IPS-NIHi11 (cell line): Measurements from ENCODE around the gene MTMR11.

ENCODE experiments used
- DNase-seq: peaks from one replicate; pipeline ENCODE4 v3.0.0; 2012; ENCODE audit warnings: mixed read lengths, low spot score

Gene MTMR11

DNA sequence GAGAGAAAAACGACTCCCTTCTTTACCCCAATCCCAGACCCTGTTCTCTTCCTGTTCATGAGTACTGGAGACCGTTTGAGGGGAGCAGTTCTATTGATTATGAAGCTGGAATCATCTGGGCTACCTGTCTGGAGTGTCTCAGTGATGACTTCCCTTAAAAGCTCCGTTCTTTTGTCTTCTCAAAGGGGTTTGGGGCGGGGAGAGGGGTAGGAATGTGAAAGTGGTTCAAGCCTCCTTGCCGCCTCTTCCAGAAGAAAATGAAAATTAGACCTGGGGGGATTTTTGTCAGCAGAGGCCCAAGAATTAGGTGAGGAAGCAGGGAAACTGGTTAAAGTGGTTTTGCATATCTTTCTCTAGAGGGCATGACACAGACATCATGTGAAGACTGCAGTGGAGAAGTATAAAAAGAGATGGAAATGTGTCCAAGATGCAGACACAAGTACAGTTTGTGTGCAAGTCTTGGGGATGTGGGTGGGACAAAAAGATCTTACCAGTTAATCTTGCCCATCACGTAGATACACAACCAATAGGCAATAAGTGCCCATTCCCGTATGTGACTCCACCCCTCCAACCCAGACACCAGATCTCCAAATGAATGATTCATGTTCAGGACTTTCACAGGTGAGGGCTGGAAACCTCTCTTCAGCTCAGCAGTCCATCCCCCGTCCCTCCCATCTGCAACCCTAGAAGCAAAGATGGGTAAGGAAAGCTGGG lies 470 bp upstream of the MTMR11 start:
- peak; percentile 56 for DNase-seq

DNA sequence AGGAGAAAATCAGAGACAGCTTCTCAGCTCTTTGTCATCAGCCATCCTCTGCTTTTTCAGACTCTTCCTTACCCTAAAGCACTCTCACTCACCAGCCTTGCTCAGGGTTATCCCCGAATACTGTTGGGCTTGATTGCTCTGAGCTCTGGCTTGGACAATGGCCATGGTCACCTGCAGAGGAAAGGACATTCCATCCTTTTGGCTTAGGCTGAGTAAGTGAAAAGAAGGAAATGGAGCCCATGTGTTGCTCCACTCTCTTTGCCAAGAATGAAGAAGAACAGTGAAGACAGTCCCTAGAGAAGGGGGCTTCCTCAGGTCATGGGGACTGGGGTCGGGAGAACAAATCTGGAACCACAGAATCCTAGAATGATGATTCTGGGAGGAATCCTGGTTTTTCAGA lies 2.3 kb downstream of the MTMR11 start:
- DNase-seq = no peak

DNA sequence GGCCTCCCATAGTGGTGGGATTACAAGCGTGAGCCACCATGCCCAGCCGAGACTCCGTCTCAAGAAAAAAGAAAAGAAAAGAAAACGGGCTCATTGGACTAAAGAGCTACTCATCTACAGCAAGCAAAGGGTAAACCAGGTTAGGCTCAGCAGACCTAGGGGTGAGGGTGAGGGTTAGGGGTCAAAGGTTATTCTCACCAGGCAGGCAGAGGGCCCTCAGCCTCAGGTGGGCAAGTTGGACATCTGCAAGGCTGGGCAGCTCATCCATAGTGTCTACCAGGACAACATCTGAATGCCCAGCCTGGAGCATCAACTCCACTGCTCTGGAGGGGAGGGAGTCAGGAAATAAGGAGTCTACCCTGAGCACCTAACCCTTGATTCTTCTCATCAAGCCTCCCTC lies 3.5 kb downstream of the MTMR11 start:
- no peak for DNase-seq

DNA sequence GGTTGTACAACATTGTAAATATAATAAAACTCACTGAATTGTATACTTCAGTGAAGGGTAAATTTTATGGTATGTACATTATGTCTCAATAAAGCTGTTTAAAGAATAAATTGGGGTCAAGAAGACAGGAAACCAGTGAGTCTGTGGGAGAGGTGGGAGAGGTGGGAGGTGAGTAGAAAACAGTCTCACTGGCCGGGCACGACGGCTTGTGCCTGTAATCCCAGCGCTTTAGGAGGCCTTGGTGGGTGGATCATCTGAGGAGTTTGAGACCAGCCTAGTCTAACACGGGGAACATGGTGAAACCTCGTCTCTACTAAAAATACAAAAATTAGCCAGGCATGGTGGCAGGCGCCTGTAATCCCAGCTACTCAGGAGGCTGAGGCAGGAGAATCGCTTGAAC lies 4.2 kb downstream of the MTMR11 start:
- no peak for DNase-seq

DNA sequence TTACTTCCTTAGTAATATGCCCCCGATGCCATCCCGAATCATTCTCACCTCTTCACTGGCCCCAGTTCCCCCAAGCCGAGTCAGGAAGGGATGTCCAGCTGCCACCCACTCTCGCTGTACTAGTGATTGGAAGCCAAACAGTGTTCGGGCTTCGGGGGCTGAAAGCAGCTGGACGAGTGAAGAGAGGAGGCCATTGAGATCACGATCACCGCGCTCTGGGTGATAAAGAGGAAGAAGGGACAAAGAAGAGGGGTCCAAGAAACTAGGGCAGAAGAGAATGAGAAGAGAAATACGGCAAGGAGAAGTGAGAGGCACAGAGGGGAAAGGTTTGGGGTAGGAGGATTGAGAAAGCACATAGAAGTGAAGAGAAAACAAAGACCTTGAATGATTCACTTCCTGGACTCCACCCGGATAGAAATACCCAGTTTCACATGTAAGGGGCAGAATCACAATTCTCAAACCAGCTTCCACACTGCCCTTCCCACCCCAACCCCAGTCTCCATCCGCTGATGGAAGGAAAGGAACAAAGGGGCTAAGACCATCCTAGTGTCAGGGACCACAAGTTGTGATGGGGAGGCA lies 5.4 kb downstream of the MTMR11 start:
- no peak for DNase-seq

DNA sequence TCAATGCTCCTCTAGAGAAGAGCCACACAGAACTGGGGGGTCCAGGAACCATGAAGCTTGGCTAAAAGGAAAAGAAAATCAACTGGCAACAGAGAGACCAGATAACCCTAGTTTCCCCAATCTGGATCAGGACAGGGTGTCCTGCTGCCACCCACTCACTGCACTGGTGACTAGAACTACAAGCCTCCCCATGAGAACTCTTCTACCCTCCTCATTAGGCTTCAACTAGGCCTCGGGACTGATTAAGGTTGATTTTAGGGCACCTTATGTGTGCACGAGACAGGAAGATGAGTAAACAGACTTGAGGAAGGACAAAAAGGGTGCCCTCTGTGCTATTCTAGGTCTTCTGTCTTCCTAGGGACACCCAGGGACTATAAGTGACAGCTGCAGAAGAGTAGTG lies 6.8 kb downstream of the MTMR11 start:
- DNase-seq = no peak

DNA sequence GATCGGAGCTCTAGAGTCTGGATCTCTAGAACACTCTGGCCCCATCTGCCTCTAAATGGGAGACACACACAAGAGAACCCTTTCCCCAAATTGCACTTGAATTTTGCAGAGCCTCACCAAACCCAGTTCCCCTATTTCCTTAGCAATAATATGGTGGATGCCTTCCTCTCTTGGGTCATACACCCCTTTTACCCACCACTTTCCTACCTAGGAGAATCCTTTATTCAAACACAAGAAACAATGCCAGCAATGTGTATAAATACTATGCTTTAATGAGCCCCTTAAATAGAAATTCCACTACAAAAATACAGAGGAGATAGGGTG lies 8.3 kb downstream of the MTMR11 start:
- no peak for DNase-seq

DNA sequence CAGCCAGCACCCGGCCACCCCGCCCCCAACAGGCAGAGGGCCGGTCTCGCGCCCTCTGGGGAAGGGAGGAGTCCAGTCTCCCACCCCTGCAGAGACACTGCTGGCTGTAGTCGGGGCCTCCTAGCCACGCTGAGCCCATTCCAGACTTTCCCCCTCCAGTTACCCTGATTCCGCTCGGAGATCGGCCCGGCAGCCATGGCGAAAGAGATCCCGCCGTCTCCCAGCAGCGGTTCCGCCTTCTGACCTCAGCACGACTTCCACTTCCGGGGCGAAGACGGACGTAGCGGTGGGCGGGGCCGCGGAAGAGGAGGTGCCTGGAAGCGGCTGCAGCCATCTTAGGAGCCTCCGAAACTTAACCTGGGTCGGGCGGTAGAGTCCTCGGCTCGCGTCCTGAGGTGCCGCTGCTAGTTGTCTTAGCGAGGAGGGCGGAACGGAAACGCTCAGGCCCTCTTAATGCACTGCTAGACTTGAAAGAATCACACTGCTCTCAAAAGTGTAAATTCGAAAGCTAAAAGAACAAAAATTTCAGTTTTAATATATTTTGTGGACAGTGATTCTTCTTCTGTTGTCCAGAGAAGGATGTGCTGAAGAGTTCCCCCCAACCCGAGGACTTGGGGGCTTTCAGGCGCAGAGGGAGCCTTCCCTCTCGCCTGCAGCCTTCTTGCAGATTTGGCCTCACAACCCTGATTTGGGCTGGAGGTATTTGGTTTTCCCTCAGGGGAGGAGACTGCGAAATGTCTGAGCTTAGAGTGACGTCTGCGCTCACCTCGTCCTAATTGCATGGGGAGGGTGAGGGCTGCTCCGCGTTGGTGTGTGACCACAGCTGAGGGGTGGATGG lies 8.9 kb downstream of the MTMR11 start, which contains the start of gene SF3B4:
Gene SF3B4 (minus strand): TSS at position 241 of the 838 bp plus-strand sequence. CDS start 44 bp downstream, at position 197.
- DNase-seq = peak; percentile 90

DNA sequence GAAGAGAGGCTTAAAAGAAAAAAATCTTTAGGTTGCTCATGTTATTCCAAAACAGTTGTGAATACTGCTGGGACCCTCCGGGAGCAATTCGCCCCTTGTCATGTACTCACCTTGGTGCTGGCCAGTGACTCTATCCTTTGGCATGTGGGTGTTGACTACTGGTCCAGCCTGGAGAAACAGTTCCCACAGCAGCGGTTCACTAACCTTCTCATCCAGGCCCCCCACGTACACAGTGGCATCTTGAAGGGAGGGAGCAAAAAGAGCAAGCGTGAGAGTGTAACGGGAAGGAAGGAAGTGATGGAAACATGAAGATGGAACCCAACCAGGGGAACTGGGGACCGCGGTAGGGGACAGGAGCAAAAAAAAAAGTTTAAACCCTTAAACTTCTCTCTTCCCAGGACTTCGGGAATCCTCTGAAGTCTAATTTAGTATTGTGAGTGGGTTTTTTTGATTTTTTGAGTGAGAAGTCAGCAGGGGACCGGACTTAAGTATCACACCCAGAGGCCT lies 9.6 kb downstream of the MTMR11 start:
- no peak for DNase-seq

DNA sequence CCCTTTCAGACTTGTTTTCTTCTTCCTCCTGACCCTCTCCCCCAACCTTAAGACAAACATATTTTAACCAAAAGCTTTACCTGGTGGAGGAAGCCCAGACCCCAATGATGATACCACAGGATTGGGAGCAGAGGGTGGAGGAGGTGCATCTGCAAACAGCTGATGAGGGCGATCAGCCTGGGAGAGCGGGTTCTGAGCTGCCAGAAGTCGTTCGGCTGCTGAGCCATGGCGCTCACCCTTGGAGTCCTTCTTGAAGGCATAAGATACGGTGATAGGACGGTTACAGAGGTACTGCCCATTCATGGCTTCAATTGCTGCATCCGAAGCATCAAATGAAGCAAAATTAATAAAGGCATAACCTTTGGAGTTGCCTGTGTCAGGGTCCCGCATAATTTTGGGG lies 10.4 kb downstream of the MTMR11 start:
- no peak for DNase-seq

DNA sequence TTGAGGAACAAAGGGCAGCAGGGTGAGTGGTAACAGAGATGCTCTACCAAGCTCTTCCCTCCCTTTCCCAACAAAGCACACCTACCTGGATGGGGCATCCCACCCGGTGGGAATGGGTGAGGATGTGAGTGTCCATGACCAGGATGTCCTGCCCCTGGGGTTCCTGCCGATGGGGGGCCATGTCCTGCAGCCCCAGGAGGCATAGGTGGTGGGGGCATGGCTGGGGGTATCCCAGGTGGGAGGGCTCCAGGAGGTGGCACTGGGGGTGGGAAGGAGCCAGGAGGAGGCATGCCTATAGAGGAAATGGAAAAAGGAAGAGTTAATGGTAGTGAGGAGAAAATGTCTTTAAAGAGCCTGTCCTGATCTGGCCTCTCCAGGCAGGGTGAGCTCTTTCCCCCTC lies 10.9 kb downstream of the MTMR11 start:
- DNase-seq = no peak

DNA sequence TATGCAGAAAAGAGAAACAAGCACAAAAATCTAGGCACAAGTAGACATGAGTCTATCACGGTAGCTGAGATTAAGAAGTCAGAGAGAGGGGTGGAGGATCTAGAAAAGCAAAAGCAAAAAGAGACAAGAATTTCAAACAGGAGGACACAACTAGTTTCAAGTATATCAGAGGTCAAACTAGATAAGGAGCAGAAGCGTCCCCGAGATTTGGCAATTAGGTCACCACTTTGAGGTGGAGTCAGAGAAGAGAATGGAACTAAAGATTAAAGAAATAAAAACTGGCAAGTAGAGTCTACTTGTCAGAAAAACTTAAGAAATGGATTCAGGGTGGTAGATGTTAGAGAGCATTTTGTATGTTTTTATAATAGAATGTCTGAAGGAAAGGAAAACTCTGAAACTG lies 11.3 kb downstream of the MTMR11 start:
- DNase-seq = no peak

DNA sequence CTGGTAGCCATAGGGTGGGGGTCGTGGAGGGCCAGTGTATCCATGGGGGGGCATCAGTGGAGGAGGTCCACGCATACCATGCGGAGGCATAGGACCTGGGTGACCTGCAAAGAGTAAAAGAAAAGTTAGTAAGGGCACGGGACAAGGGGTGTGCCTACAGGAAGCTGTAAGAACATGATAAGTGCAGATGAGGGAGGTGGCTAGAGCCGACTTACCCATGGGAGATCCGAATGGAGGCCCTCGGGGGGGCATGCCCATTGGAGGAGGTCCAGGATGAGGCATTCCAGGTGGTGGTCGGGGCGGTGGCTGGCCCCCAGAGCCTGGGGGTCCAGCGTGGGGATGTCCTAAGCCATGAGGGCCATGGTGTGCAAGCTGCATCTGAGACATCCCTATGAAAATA lies 13.1 kb downstream of the MTMR11 start:
- no peak for DNase-seq

DNA sequence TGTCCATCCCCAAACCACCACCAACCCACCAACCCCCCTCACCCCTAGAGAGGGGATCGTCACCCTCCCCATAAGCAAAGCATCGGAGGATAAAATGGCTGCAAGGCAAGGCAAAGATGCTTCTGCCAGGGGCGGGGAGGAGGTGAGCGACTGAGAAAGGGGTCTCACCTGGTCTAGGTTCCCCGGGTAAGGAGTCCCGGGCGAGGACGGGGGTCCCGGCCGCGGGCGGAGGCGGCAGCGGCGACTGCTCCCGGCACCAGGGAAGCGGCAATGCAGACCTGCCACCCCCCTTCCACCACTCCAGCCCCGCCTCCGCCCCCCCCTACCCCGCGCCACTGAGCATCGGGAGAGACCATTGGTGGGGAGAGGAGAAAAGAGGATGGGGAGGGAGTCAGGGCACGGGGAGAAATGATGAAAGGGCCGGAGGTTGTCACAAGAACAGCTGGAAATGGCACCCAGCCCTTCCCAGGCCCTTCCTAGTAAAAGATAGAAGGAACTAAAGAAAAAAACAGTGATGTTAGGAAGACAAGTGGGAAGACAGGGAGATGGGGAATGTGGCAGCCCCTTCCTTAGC lies 19.0 kb downstream of the MTMR11 start, which contains the start of gene SV2A:
Gene SV2A (minus strand): TSS at position 274 of the 574 bp plus-strand sequence. CDS start 4,004 bp downstream, outside the sequence.
- DNase-seq = peak; percentile 90

DNA sequence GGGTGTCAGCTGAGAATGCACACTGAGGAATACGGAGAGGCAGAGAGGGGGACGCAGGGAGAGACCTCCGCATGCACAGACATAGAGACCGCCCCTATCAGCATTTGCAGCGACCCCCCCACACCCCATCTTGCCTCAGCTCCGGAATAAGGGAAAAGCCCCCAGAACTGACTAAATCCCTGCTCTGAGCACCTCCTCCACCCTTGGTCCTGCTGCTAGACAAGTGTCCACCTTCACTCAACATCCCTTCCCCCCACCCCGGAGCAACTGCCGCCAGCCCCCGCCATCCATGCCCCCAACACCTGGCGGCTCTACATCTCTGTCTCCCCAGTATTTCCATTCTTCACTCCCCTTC lies 19.8 kb downstream of the MTMR11 start:
- no peak for DNase-seq

DNA sequence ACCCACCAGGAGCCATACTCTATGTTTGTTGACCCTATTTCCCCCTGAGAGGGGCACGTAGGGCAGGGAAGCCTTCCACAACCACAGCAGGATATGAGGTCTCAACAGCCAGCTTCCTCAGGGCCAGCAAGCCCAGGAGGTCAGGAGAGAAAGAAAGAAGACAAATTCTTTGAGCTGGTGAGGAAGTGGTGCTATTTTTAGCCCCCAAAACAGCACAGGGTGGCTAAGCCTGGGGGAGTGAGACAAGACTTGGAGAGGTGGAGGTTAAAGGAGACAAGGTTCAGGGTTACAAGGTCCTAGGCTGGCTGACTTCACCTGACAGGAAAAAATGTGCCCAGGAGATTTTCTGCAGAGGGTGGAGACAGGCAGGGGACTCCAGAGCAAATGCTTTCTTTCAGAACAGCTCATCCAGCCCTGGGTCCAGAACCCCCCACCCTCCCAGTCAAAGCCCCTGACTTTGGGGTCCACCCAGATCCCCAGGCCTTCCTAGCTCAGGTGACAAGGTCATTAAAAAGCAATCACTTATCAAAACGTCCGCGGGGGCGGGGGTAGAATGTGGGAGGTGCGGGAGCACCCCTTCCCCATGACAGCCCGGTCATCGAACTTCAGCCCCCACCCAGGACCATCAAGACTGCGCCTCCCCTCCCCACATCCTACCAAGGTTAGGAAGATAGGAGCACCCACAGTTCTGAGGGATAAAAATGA lies 20.3 kb downstream of the MTMR11 start:
- no peak for DNase-seq

DNA sequence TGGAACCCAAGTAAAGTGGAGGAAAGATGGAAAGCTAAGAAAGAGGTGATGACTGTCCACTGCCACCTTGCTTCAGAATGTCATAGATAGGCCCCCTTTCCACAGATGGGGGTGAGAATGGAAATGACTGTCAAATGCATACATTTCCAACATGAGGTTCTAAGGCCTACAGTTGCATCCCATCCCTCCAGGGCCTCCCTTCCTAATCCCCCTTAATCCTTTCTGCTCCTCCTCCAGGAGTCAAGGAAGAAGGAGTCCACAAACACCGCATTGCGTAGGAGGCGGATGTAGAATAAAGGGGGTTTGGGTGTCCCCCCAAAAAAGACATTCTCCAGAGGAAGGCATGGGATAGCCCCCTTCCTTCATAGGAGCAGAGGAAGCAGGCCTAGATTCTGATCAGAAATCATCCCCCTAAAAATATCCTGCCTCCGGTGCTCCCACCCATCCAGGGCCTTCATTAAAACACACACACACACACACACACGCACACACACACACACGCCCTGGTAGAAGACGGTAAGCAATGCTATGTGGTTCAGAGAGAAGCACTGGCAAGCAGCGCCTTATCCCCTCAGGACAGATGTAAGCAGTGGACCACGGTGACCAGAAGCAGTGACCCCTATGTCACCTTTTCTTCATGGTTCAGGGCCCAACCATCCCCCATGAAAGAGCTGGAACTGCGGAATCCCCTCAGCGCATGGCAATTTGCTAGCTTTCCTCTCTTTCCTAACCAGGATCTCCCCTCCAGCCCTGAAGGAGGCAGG lies 21.1 kb downstream of the MTMR11 start:
- DNase-seq = no peak

DNA sequence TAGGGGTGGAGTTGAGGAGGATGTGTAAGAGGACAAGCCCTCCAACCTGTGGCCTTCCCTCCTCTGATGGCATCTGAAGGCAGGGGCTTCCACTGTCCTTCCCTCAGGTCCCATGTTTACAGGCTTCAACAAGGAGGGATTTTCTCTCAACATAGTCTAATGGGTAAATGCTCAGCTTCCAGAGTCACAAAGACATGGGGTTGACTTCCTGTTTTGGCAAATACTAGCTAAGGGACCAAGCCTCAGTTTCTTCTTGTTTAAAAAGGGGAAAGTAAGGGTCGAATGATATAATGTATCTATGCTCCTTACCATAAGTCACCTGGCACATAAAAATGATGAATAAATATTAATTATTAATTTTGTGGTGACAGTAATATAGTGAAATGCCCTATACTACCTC lies 22.1 kb downstream of the MTMR11 start:
- DNase-seq = no peak

DNA sequence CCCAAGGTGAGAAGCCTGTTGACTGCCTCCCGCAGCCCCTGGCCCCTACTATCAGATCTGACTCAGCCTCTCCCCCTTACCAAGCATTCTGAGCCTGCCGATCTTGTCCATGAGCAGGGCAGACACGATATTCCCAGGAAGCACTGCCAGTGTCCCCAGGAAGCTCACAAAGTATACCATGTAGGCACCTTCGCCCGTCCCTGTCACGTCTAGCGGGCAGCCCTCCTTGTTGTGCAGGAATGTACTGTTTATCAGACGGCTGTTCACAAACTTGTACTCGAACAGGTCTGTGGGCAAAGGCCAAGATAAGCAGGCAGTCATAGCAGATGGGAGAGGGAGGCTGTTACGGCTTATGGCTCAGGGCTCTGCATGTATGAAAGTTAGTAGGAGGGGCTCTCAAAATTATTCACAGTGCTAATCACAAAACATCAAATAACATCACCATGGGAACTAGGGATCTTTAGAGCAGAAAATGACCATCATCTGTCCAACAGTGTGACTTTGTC lies 30.1 kb downstream of the MTMR11 start:
- DNase-seq = no peak

DNA sequence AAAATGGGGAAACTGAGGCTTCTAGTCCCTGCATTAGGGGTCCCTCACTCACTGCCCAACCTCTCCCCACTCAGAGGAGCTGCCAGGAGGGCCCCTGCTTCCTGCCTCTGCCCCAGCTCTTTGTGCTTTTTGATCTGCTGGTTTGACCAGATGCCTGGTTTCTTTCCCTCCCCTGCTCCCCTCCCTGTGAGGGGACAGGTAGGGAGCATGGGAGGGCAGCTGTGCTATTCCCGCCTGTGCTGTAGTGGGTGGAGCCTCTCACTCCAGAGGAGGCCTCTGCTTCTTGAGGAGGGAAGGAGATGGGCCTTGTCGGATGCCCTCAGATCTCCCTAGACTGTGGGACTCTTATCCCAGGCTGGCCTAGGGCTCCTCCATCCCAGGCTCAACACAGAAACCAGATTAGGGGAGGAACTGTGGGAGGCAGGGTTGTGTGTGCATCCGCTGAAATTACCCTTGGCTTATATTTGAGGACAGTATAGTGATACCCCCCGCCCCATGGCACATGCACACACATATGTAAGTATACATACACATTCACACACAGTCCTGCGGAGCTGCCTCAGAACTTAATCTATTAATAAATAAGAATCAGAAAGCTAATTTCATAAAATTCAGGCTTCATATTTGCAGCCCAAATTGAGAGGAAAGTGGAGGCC lies 32.7 kb downstream of the MTMR11 start:
- peak; percentile 51 for DNase-seq
